Measurements from ENCODE around the gene GPR75.
"Not testable (repeated sequence)": the region's sequence is repeated elsewhere in the genome, so short reads cannot be mapped to it uniquely, and the experiment has no call there.

Gene GPR75

GRCh38 chr2:53823639-53824038 lies 36.1 kb downstream of the GPR75 start:
- H3K27ac ChIP-seq (ENCODE audit: poor library complexity, severe bottlenecking); H3K36me3 ChIP-seq (ENCODE audit: low read depth); H3K4me1 ChIP-seq (ENCODE audit: insufficient read depth, poor library complexity, severe bottlenecking); ATAC-seq (ENCODE audit: low read depth); H3K4me3 ChIP-seq (ENCODE audit: severe bottlenecking); DNase-seq (ENCODE audit: low spot score); H3K9me3 ChIP-seq (ENCODE audit: severe bottlenecking); H3K27me3 ChIP-seq (ENCODE audit: insufficient read depth, poor library complexity, severe bottlenecking): not testable (repeated sequence)
- peak; percentile 16 for TF ChIP-seq CTCF (IDR thresholded peaks at IDR 0.05; ENCODE audit: poor library complexity, severe bottlenecking)

- DNase-seq (ENCODE audit: low spot score): no peak
Observed at GRCh38 chr2:53821810-53822209, 38.0 kb downstream of the GPR75 start.

GRCh38 chr2:53820711-53821110 lies 39.1 kb downstream of the GPR75 start:
- TF ChIP-seq CTCF (IDR thresholded peaks at IDR 0.05; ENCODE audit: poor library complexity, severe bottlenecking): no peak
- H3K36me3 ChIP-seq (ENCODE audit: low read depth): peaks cover 21% of the 10 kb centered on the region
- H3K27me3 ChIP-seq (ENCODE audit: insufficient read depth, poor library complexity, severe bottlenecking): no peaks in the 10 kb centered on the region
- H3K4me1 ChIP-seq (ENCODE audit: insufficient read depth, poor library complexity, severe bottlenecking): no peaks in the 10 kb centered on the region
- H3K4me3 ChIP-seq (ENCODE audit: severe bottlenecking): no peak overlapping the region
- no peaks in the 10 kb centered on the region for H3K9me3 ChIP-seq (ENCODE audit: severe bottlenecking)
- ATAC-seq (ENCODE audit: low read depth): peak; percentile 40; the same call in 2 of the 3 replicates
- no peak for DNase-seq (ENCODE audit: low spot score)
- H3K27ac ChIP-seq (ENCODE audit: poor library complexity, severe bottlenecking): no peak overlapping the region

More at GRCh38 chr2:53821810-53822209, 38.0 kb downstream of the GPR75 start:
- Histone ChIP-seq H3K36me3 (ENCODE audit: low read depth) (peaks cover 17% of the 10 kb centered on the region), H3K4me3 (ENCODE audit: severe bottlenecking) (no peak overlapping the region), H3K27me3 (ENCODE audit: insufficient read depth, poor library complexity, severe bottlenecking) (no peaks in the 10 kb centered on the region), H3K4me1 (ENCODE audit: insufficient read depth, poor library complexity, severe bottlenecking) (no peaks in the 10 kb centered on the region), H3K27ac (ENCODE audit: poor library complexity, severe bottlenecking) (no peak overlapping the region), H3K9me3 (ENCODE audit: severe bottlenecking) (no peaks in the 10 kb centered on the region)
- ATAC-seq (ENCODE audit: low read depth): no peak
- no peak for TF ChIP-seq CTCF (IDR thresholded peaks at IDR 0.05; ENCODE audit: poor library complexity, severe bottlenecking)

- TF ChIP-seq CTCF (IDR thresholded peaks at IDR 0.05; ENCODE audit: poor library complexity, severe bottlenecking): no peak
- DNase-seq (ENCODE audit: low spot score): no peak
- Histone ChIP-seq H3K36me3 (ENCODE audit: low read depth) (peaks cover 27% of the 10 kb centered on the region), H3K4me1 (ENCODE audit: insufficient read depth, poor library complexity, severe bottlenecking) (no peaks in the 10 kb centered on the region), H3K9me3 (ENCODE audit: severe bottlenecking) (no peaks in the 10 kb centered on the region), H3K4me3 (ENCODE audit: severe bottlenecking) (no peak overlapping the region), H3K27ac (ENCODE audit: poor library complexity, severe bottlenecking) (no peak overlapping the region), H3K27me3 (ENCODE audit: insufficient read depth, poor library complexity, severe bottlenecking) (no peaks in the 10 kb centered on the region)
- no peak for ATAC-seq (ENCODE audit: low read depth)
Observed at GRCh38 chr2:53820048-53820447, 39.7 kb downstream of the GPR75 start.

GRCh38 chr2:53819634-53820033 lies 40.1 kb downstream of the GPR75 start:
- TF ChIP-seq CTCF (IDR thresholded peaks at IDR 0.05; ENCODE audit: poor library complexity, severe bottlenecking): no peak
- no peaks in the 10 kb centered on the region for H3K27me3 ChIP-seq (ENCODE audit: insufficient read depth, poor library complexity, severe bottlenecking)
- H3K9me3 ChIP-seq (ENCODE audit: severe bottlenecking): no peaks in the 10 kb centered on the region
- H3K4me1 ChIP-seq (ENCODE audit: insufficient read depth, poor library complexity, severe bottlenecking): no peaks in the 10 kb centered on the region
- DNase-seq (ENCODE audit: low spot score) (no peak), ATAC-seq (ENCODE audit: low read depth) (no peak)
- peaks cover 29% of the 10 kb centered on the region for H3K36me3 ChIP-seq (ENCODE audit: low read depth)
- no peak overlapping the region for H3K4me3 ChIP-seq (ENCODE audit: severe bottlenecking)
- H3K27ac ChIP-seq (ENCODE audit: poor library complexity, severe bottlenecking): no peak overlapping the region

All from RWPE2 (cell line).